Nephron (organoid): ENCODE data around the gene PYGB.

ENCODE experiments used
- H3K27ac Mint-ChIP-seq, 3 experiments: 2 replicates each; pipeline ENCODE4 v1.8.0; 2020; ENCODE audit warnings: mixed read lengths in 3 of 3, mild to moderate bottlenecking in 2 of 3, moderate library complexity in 1 of 3
- H3K27me3 Mint-ChIP-seq: 2 replicates; pipeline ENCODE4 v1.8.0; 2021; ENCODE audit warnings: low read depth, mild to moderate bottlenecking, moderate library complexity, mixed read lengths
- H3K36me3 Mint-ChIP-seq: 2 replicates; pipeline ENCODE4 v1.8.0; 2020; ENCODE audit warnings: low read depth, mixed read lengths
- H3K4me1 Mint-ChIP-seq: 2 replicates; pipeline ENCODE4 v1.8.0; 2020; ENCODE audit warnings: mixed read lengths
- H3K4me3 Mint-ChIP-seq, 3 experiments: 2 replicates each; pipeline ENCODE4 v1.8.0; 2020; ENCODE audit warnings: mild to moderate bottlenecking in 3 of 3, mixed read lengths in 3 of 3, moderate library complexity in 2 of 3
- H3K9me3 Mint-ChIP-seq: 2 replicates; pipeline ENCODE4 v1.8.0; 2020; ENCODE audit warnings: mixed read lengths
- TF ChIP-seq, protein P1 (sequence below), 3 experiments: fragments of 200-600 bp; sonication (generic); IDR thresholded peaks; one replicate each; pipeline ENCODE4 v1.5.0; 2021; ENCODE audit warnings: antibody characterized with exemption in 3 of 3; ENCODE audit not compliant: unreplicated experiment in 3 of 3

PYGB gene

GRCh38 chr20:25279403-25279802 is 31.5 kb downstream of the PYGB start:
- TF ChIP-seq, protein P1, sequence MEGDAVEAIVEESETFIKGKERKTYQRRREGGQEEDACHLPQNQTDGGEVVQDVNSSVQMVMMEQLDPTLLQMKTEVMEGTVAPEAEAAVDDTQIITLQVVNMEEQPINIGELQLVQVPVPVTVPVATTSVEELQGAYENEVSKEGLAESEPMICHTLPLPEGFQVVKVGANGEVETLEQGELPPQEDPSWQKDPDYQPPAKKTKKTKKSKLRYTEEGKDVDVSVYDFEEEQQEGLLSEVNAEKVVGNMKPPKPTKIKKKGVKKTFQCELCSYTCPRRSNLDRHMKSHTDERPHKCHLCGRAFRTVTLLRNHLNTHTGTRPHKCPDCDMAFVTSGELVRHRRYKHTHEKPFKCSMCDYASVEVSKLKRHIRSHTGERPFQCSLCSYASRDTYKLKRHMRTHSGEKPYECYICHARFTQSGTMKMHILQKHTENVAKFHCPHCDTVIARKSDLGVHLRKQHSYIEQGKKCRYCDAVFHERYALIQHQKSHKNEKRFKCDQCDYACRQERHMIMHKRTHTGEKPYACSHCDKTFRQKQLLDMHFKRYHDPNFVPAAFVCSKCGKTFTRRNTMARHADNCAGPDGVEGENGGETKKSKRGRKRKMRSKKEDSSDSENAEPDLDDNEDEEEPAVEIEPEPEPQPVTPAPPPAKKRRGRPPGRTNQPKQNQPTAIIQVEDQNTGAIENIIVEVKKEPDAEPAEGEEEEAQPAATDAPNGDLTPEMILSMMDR (IDR thresholded peaks at IDR 0.05; ENCODE audit: unreplicated experiment in 3 of 3) = no peak
- H3K27me3 Mint-ChIP-seq = no peaks in the 10 kb centered on the region
- no peak overlapping the region for H3K4me3 Mint-ChIP-seq
- no peaks in the 10 kb centered on the region for H3K9me3 Mint-ChIP-seq
- peak overlapping the region in 1 of 3 experiments; percentile 80 for H3K27ac Mint-ChIP-seq
- peaks cover 16% of the 10 kb centered on the region for H3K36me3 Mint-ChIP-seq
- H3K4me1 Mint-ChIP-seq = no peaks in the 10 kb centered on the region

DNA sequence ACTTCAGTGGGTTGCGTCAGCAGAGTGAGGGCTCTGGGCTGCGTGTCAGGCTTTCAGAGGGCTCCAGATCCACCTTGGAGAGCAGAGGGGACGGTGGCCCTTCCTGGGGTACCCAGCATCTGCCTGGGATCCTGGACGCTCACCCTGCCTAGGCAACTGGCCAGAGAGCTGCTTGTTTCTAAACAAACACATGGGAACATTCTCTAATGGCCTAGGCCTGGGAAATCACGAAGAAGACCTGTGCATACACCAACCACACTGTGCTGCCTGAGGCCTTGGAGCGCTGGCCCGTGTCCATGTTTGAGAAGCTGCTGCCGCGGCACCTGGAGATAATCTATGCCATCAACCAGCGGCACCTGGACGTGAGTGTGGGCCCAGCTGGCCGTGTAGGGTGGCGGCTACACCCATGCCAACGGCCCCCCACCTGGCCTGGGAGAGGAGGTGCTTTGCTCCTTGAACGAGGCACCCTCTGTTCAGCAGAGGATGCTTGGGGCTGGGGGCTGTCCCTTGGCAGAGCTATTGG is 32.2 kb downstream of the PYGB start:
- no peaks in the 10 kb centered on the region for H3K4me1 Mint-ChIP-seq
- TF ChIP-seq, protein P1 (IDR thresholded peaks at IDR 0.05; ENCODE audit: unreplicated experiment in 3 of 3) = no peak
- H3K9me3 Mint-ChIP-seq = no peaks in the 10 kb centered on the region
- peak overlapping the region in 1 of 3 experiments; percentile 80 for H3K27ac Mint-ChIP-seq
- H3K36me3 Mint-ChIP-seq = peaks cover 18% of the 10 kb centered on the region
- no peak overlapping the region for H3K4me3 Mint-ChIP-seq
- H3K27me3 Mint-ChIP-seq = no peaks in the 10 kb centered on the region

DNA sequence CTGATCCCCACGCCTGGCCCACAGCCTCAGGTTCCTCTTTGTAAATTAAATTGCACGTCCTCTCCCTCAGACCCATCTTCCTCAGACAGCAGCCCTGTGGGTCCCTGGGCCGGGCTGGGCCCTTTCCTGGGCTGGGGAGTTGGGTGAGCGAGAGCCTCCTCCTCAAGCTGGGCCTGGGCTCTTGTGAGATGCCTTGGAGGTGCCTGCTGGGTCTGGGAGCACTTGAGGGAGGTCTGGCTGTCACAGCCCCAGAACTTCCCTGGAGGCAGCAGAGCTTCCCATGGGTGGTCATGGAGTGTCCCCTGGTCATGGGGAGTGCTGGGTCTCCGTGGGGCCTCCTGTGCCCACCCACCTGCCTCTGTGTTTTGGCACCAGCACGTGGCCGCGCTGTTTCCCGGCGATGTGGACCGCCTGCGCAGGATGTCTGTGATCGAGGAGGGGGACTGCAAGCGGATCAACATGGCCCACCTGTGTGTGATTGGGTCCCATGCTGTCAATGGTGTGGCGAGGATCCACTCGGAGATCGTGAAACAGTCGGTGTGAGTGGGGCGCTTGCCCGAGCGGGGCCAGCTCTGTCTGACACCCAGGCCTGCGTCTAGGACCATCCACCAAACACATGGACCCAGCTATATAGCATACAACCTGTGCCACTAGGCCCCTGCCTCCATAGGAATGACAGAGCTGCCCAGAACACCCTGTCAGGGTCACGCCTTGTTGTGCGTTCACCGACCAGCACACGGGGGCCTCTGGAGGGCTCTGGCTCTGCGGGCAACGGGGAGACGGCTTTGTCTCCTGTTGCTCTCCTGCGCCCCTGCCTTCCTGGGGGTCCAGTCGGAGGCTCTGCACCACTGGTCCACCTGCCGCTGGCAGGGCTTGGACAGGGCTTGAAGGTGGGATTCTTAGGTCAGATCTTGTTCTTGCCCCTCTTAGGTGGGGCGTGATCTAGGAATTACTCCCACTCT is 33.0 kb downstream of the PYGB start:
- Mint-ChIP-seq H3K4me3 (no peak overlapping the region), H3K4me1 (no peaks in the 10 kb centered on the region), H3K27me3 (no peaks in the 10 kb centered on the region), H3K36me3 (peaks cover 25% of the 10 kb centered on the region), H3K9me3 (no peaks in the 10 kb centered on the region), H3K27ac (peak overlapping the region in 1 of 3 experiments; percentile 42)
- TF ChIP-seq, protein P1 (IDR thresholded peaks at IDR 0.05; ENCODE audit: unreplicated experiment in 3 of 3) = no peak

DNA sequence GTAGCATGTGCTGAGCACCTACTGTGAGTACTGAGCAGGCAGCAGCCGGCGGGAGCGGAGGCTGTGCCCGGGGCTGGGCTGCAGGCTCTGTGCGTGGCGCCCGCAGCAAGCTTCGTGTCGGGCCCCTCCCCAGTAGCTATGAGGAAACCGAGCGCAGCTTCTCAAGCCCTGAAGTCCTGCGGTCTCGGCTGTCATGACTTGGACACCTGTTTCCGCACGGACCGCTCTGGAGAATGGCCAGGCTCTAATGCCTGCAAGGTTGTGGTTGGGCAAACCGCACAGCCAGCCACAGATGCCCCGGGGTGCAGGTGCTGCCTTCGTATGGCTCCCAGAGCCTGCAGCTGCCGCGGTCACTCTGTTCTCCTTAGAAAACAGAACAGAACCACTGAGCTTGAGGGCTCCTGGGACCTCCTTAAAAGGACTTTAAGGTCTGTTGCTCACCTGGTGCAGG is 33.7 kb downstream of the PYGB start:
- Mint-ChIP-seq H3K4me3 (no peak overlapping the region), H3K36me3 (peaks cover 32% of the 10 kb centered on the region), H3K27me3 (no peaks in the 10 kb centered on the region), H3K4me1 (no peaks in the 10 kb centered on the region), H3K27ac (no peak overlapping the region), H3K9me3 (no peaks in the 10 kb centered on the region)
- TF ChIP-seq, protein P1 (IDR thresholded peaks at IDR 0.05; ENCODE audit: unreplicated experiment in 3 of 3) = no peak

GRCh38 chr20:25282034-25282781 is 34.3 kb downstream of the PYGB start:
- Mint-ChIP-seq H3K27ac (no peak overlapping the region), H3K27me3 (no peaks in the 10 kb centered on the region), H3K9me3 (no peaks in the 10 kb centered on the region), H3K4me3 (no peak overlapping the region), H3K36me3 (peaks cover 38% of the 10 kb centered on the region), H3K4me1 (no peaks in the 10 kb centered on the region)
- TF ChIP-seq, protein P1 (IDR thresholded peaks at IDR 0.05; ENCODE audit: unreplicated experiment in 3 of 3) = no peak
